GM12892 (cell line): ENCODE measurements around the gene SSBP4.

ENCODE experiments used
- DNase-seq: peaks from one replicate; pipeline ENCODE4 v3.0.0; 2011; ENCODE audit not compliant: insufficient read length
- FAIRE-seq: peaks from 2 replicates; lab custom pipeline; 2011; peaks lifted over from hg19 to GRCh38; lab: Jason Lieb, UNC
- POLR2A ChIP-seq: IDR thresholded peaks from 2 replicates; pipeline ENCODE4 v1.6.1; 2011; ENCODE audit warnings: low read depth, low read length, control low read depth
- POLR2AphosphoS5 ChIP-seq: IDR thresholded peaks from 2 replicates; pipeline ENCODE4 v1.6.1; 2011; ENCODE audit warnings: low read depth, low read length, control low read depth
- TAF1 ChIP-seq: IDR thresholded peaks from 2 replicates; pipeline ENCODE4 v1.6.1; 2011; ENCODE audit warnings: low read depth, mild to moderate bottlenecking, control low read depth, low read length, borderline replicate concordance

SSBP4 gene

GRCh38 chr19:18446145-18446810, 27.1 kb downstream of the SSBP4 start:
- no peak for FAIRE-seq
- TF ChIP-seq POLR2A (no peak), TAF1 (no peak), POLR2AphosphoS5 (no peak)
- DNase-seq = no peak

- no peak for DNase-seq
- FAIRE-seq = no peak
- TF ChIP-seq POLR2A = no peak
- TF ChIP-seq TAF1 = no peak
- TF ChIP-seq POLR2AphosphoS5 = no peak
Observed at GRCh38 chr19:18446811-18447359, 27.7 kb downstream of the SSBP4 start.

- no peak for DNase-seq
- FAIRE-seq = no peak
- TF ChIP-seq TAF1 (no peak), POLR2AphosphoS5 (no peak), POLR2A (no peak)
Observed at GRCh38 chr19:18449552-18449951, 30.4 kb downstream of the SSBP4 start.

GRCh38 chr19:18450021-18450930, 31.1 kb downstream of the SSBP4 start:
- DNase-seq (no peak), FAIRE-seq (no peak)
- TF ChIP-seq POLR2A (no peak), TAF1 (no peak), POLR2AphosphoS5 (no peak)

GRCh38 chr19:18450931-18451836, 32.0 kb downstream of the SSBP4 start:
- FAIRE-seq = peak; percentile 87
- DNase-seq = peak; percentile 88
- TF ChIP-seq TAF1 (no peak), POLR2AphosphoS5 (no peak), POLR2A (no peak)

- FAIRE-seq (no peak), DNase-seq (no peak)
- TF ChIP-seq POLR2AphosphoS5 (no peak), POLR2A (no peak), TAF1 (no peak)
Observed at GRCh38 chr19:18452386-18452785, 33.2 kb downstream of the SSBP4 start.

- no peak for FAIRE-seq
- TF ChIP-seq POLR2AphosphoS5 (no peak), POLR2A (no peak), TAF1 (no peak)
- DNase-seq = no peak
Observed at GRCh38 chr19:18453269-18454024, 34.2 kb downstream of the SSBP4 start.

GRCh38 chr19:18456279-18456678, 37.1 kb downstream of the SSBP4 start:
- no peak for FAIRE-seq

GRCh38 chr19:18456974-18457373, 37.8 kb downstream of the SSBP4 start:
- FAIRE-seq (no peak), DNase-seq (no peak)
- TF ChIP-seq POLR2A (no peak), TAF1 (no peak), POLR2AphosphoS5 (no peak)

More at GRCh38 chr19:18456279-18456678, 37.1 kb downstream of the SSBP4 start:
- TF ChIP-seq TAF1 (no peak), POLR2A (no peak), POLR2AphosphoS5 (no peak)
- no peak for DNase-seq

- no peak for FAIRE-seq
- DNase-seq = no peak
- TF ChIP-seq POLR2A = no peak
- no peak for TF ChIP-seq POLR2AphosphoS5
- TF ChIP-seq TAF1 = no peak
Observed at GRCh38 chr19:18457483-18458331, 38.5 kb downstream of the SSBP4 start.
